Ecto neural progenitor cell (in vitro differentiated cells): Measurements from ENCODE around the gene SGIP1.
"Not testable (repeated sequence)": the region's sequence is repeated elsewhere in the genome, so short reads cannot be mapped to it uniquely, and the experiment has no call there.

Source experiments
- DNase-seq: peaks from one replicate; pipeline ENCODE4 v3.0.0-alpha.2; 2018; ENCODE audit warnings: low spot score

Gene SGIP1

DNA sequence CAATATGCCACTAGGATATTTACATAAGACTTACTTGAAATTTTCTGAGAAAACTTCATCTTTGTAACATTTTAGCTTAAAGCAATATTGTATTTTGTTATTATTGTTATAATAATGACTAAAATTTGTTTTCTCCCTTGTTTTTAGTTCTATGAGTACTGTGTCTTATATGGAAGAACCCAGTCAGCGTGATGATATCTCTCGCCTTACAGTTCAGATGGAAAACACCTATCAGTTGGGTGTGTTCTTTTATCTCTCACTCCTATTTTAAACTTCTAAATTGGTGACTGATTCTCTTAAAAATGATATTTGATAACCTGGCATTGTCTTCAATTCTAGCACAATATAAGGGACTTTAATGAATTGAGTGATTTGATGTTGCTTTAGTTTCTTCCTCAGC is 236.3 kb downstream of the SGIP1 start:
- no peak for DNase-seq

DNA sequence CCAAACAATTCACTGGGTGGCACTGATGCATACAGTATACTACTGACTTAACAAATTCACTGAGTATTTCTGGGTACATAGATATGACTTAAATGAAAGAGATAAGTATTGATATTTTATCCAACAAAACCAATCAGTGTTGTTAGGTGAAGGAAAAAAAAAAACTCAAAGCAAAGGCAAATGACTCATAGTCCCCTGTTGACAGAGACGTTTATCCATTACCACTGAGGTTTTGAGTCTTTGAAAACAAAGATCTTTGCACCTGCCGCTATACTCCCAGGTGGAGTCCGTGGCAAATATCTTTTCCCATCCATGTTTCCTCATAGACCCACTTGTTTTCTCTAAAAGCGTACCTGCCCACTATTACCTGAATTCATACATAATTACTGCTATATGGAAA is 236.7 kb downstream of the SGIP1 start:
- DNase-seq = no peak

GRCh38 chr1:66773227-66773626 is 239.3 kb downstream of the SGIP1 start:
- DNase-seq = no peak

- DNase-seq = no peak
Measured at GRCh38 chr1:66774438-66774837, 240.5 kb downstream of the SGIP1 start.

DNA sequence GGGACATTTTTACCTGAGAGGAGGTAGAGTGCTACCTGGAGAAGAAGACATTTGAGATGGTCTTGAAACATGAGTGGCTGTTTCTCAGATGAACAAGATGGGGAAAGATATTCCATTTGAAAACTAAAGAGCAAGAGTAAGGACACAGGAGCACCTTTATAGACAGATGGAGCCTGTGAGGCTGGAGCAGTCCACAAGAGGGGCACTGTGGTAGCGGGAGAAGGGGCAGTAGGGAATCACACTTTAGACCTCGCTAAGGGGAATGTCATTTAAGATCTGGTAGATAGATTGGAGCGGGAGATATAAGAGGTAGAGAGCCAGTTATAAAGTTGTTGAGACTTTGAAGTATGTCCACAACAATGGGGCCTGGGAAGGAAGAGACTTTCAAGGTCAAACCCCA is 241.7 kb downstream of the SGIP1 start:
- no peak for DNase-seq

- DNase-seq = no peak
Measured at GRCh38 chr1:66777831-66778230, 243.9 kb downstream of the SGIP1 start.

- DNase-seq = no peak
Measured at GRCh38 chr1:66778266-66778665, 244.3 kb downstream of the SGIP1 start.

DNA sequence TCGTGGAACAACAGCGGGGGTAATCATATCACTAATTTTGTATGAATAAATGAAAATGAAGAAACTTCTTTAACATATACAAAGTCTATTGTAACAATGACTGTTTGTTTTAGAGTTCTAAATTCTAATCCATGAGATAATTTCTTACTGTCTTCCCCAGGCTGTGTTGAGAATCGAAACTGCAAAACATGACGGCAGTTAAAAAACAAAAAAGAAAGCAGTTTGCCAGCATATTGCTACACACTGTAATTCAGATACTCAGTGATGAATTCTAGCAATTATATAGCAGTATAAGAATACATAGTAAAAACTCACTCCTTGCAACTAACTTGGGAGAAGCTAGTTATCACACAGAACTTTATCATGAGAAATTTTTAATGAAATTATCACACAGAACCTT is 245.0 kb downstream of the SGIP1 start:
- DNase-seq = no peak

DNA sequence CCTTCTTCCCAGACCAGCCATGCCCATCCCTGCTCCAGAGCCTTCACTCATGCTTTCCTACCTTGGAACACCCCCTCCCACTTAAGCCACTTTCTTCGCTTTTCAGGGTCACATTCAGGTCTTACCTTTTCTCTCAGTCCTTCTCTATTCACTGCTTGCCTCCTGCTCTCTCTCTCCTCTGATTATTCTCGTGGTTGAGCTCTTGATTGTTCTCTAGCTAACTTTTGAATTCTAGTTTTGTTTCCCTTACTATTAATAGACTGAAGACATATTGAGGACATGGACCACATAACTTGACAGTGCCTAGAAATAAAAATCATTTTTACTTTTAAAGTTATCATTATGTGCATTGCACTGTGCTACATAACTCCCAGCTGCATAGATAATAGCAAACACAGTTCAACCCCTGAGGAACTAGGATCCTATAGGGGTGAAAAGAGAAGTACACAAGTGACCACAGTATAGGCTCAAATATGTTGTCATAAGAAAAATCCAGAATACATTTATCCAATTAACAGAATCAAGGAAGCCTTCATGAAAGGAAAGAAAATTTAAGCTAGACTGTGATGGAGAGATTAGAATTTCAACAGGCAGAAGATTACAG is 245.6 kb downstream of the SGIP1 start:
- DNase-seq = no peak

GRCh38 chr1:66785800-66786199 is 251.8 kb downstream of the SGIP1 start:
- not testable (repeated sequence) for DNase-seq

DNA sequence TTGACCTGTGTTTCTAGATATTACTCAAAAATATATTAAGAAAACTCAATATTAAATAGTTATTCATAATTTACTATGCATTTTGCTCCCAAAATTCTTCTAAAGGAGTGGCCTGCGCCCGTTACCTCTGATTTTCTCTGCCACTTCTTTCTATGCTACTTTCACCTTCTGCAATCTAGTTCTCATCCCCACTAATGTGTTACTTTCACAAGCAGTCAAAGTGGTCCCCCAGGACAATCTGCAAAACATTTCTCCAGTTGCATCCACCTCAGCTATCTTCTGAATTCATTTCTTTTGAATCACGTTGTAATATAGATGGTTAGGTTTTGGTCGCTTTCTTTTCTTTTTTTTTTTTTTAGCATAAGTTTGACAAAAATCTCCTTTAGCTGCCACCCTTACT is 253.7 kb downstream of the SGIP1 start:
- no peak for DNase-seq

DNA sequence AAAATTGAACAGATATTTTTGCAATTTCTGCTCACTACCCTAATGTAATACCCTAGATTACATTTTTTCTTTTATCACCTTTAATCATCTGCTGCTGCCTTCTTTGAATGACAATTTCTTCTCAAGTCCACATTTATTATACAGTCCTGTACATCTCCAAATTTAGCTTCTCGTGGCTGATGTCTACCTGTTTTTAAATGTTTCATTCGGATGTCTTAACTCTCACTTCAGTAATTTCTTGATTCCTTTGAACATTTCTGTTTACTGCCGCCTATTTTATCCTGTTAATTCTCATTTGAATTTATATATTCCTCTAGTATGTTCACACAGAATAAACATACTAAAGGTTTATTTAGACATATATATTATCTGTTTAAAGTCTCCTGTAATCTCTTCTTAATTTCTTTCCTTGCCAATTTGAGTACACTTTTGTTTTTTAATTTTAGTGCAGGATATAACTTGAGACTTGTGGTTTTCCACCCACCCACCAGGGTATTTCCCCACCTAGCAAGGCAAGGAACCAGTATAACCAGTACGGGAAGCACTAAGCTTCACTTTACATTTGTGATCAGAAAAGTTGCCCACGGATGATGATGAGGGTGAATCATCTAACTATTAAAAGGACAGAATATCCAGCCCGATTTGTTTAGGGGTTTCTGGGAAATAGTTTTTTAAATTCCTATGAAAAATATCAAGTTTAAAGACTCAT is 254.4 kb downstream of the SGIP1 start:
- DNase-seq = no peak

GRCh38 chr1:66791621-66792610 is 258.0 kb downstream of the SGIP1 start:
- DNase-seq = no peak

DNA sequence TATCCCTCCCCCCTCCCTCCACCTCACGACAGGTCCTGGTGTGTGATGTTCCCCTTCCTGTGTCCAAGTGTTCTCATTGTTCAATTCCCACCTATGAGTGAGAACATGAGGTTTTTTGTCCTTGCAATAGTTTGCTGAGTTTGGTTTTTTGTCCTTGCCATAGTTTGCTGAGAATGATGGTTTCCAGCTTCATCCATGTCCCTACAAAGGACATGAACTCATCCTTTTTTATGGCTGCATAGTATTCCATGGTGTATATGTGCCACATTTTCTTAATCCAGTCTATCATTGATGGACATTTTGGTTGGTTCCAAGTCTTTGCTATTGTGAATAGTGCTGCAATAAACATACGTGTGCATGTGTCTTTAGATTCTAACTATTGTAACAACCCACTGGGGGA is 261.9 kb downstream of the SGIP1 start:
- not testable (repeated sequence) for DNase-seq
